Body of pancreas (tissue), 4 donors: ENCODE measurements around the gene MDFIC.

Experiments used
- POLR2A ChIP-seq, 3 donors: fragments of 450-650 bp; IDR thresholded peaks; one replicate each; pipeline ENCODE4 v1.6.1; 2016; ENCODE audit warnings: antibody characterized with exemption in 3 of 3, mild to moderate bottlenecking in 2 of 3
- TF ChIP-seq, protein P1 (sequence below), 7 experiments: fragments of 450-650 bp in 4 of 7; fragments of 200-600 bp in 3 of 7; sonication (generic) in 3 of 7; IDR thresholded peaks; one replicate each; pipeline ENCODE4 v1.5.1; 2016 to 2019; ENCODE audit warnings: antibody characterized with exemption in 7 of 7

DNA sequence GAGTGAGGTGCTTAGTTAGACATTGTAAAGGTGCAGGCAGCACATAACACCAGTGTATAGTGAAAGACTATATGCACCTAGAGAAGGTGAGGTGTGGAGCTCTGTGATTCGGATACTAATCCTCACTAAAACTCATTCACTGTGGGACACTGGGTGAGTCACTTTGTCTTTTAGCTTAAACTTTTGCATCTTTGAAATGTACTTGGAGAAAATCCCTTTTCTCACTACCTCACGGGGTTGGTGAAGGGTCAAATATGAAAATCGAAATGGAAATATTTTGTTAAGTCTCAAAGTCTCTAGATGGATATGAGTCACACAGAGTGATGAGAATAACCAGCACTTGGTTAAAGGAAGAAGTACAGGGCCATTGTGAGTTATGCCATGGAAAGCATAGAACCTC, 38.0 kb downstream of the MDFIC start:
- TF ChIP-seq, protein P1, sequence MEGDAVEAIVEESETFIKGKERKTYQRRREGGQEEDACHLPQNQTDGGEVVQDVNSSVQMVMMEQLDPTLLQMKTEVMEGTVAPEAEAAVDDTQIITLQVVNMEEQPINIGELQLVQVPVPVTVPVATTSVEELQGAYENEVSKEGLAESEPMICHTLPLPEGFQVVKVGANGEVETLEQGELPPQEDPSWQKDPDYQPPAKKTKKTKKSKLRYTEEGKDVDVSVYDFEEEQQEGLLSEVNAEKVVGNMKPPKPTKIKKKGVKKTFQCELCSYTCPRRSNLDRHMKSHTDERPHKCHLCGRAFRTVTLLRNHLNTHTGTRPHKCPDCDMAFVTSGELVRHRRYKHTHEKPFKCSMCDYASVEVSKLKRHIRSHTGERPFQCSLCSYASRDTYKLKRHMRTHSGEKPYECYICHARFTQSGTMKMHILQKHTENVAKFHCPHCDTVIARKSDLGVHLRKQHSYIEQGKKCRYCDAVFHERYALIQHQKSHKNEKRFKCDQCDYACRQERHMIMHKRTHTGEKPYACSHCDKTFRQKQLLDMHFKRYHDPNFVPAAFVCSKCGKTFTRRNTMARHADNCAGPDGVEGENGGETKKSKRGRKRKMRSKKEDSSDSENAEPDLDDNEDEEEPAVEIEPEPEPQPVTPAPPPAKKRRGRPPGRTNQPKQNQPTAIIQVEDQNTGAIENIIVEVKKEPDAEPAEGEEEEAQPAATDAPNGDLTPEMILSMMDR (IDR thresholded peaks at IDR 0.05): no peak
- TF ChIP-seq POLR2A (IDR thresholded peaks at IDR 0.05): no peak
